ENCODE measurements around the gene ZNF580. TPM values are rescaled to one million over a fixed set of nuclear protein-coding genes. Genes with fewer than 3 reads are reported as not detected.
A peak's percentile ranks its signal among the peaks of the same experiment; 100 is the strongest.

The ZNF580 gene
- total and polyA plus RNA-seq, 2 of the 13 experiments (the other 11 are each of a cell fraction or from before 2014, with no cell fraction given): 4.4 to 6.0 TPM

DNA sequence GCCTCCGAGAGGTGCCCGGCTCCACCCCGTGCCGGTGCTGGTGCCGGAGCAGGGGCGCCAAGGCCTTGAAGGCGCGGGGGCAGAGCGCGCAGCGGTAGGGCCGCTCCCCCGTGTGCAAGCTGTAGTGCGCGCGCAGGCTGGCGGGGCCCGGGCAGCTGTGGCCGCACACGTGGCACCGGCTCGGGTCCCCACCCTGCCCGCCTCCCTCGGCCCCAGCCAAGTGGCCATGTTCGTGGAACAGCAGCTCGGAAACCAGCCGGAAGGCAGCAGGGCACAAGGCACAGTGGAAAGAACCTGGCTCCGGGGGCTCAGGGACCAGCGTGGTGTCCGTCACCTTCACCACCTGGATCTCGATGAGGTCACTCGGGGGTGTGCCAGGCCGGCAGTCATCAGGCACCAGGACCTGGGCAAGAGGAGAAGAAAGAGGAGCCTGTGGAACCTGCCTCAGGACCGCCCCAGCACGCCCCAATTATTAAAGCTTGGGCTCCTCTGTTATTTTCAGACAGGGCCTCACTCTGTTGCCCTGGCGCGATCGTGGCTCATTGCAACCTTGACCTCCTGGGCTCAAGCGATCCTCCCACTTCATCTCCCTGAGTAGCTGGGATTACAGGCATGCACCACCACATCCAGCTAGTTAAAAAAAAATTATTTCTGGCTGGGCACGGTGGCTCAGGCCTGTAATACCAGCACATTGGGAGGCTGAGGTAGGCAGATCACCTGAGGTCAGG lies 18.4 kb upstream of the ZNF580 start (continued):
- TF ChIP-seq ZNF318 (CRISPR knock-in tag; IDR thresholded peaks at IDR 0.05): no peak
- no peak for TF ChIP-seq NR2F6 (IDR thresholded peaks at IDR 0.05)
- peak; percentile 17; the same call in 1 of the 2 replicates for TF ChIP-seq NR2F6 (CRISPR knock-in tag; IDR thresholded peaks at IDR 0.05)
- TF ChIP-seq RBFOX2 (IDR thresholded peaks at IDR 0.05; ENCODE audit: low read depth, low read length): peak; percentile 67; the same call in 1 of the 2 replicates
- 0 out of 2 replicates have a peak, but pooled peaks have one; percentile 26 for TF ChIP-seq ZMYM3 (CRISPR knock-in tag; IDR thresholded peaks at IDR 0.05)
- TF ChIP-seq ZNF432 (CRISPR knock-in tag; IDR thresholded peaks at IDR 0.05; ENCODE audit: borderline replicate concordance): no peak
